Tibial nerve (tissue), 3 donors: ENCODE measurements around the gene IP6K1.

Experiments
- POLR2A ChIP-seq, 2 donors: fragments of 450-650 bp; IDR thresholded peaks; one replicate each; pipeline ENCODE4 v1.6.1; 2017; ENCODE audit warnings: antibody characterized with exemption in 2 of 2, mild to moderate bottlenecking in 2 of 2, moderate library complexity in 2 of 2
- TF ChIP-seq, protein P1 (sequence below), 5 experiments: fragments of 200-600 bp in 3 of 5; fragments of 450-650 bp in 2 of 5; sonication (generic) in 3 of 5; IDR thresholded peaks; one replicate each; pipeline ENCODE4 v1.5.1; 2016 to 2019; ENCODE audit warnings: antibody characterized with exemption in 5 of 5, mild to moderate bottlenecking in 3 of 5, moderate library complexity in 2 of 5

- TF ChIP-seq, protein P1, sequence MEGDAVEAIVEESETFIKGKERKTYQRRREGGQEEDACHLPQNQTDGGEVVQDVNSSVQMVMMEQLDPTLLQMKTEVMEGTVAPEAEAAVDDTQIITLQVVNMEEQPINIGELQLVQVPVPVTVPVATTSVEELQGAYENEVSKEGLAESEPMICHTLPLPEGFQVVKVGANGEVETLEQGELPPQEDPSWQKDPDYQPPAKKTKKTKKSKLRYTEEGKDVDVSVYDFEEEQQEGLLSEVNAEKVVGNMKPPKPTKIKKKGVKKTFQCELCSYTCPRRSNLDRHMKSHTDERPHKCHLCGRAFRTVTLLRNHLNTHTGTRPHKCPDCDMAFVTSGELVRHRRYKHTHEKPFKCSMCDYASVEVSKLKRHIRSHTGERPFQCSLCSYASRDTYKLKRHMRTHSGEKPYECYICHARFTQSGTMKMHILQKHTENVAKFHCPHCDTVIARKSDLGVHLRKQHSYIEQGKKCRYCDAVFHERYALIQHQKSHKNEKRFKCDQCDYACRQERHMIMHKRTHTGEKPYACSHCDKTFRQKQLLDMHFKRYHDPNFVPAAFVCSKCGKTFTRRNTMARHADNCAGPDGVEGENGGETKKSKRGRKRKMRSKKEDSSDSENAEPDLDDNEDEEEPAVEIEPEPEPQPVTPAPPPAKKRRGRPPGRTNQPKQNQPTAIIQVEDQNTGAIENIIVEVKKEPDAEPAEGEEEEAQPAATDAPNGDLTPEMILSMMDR (IDR thresholded peaks at IDR 0.05): no peak
- TF ChIP-seq POLR2A (IDR thresholded peaks at IDR 0.05): no peak
These were observed 6.0 kb downstream of the IP6K1 start for GRCh38 chr3:49780080-49780974.
